ENCODE results near the gene PRKAR2B. TPM values are rescaled to one million over a fixed set of nuclear protein-coding genes. Genes with fewer than 3 reads are reported as not detected.

The PRKAR2B gene
- total RNA-seq, 2 experiments from 2014 or later = 69.0 to 210 TPM

DNA sequence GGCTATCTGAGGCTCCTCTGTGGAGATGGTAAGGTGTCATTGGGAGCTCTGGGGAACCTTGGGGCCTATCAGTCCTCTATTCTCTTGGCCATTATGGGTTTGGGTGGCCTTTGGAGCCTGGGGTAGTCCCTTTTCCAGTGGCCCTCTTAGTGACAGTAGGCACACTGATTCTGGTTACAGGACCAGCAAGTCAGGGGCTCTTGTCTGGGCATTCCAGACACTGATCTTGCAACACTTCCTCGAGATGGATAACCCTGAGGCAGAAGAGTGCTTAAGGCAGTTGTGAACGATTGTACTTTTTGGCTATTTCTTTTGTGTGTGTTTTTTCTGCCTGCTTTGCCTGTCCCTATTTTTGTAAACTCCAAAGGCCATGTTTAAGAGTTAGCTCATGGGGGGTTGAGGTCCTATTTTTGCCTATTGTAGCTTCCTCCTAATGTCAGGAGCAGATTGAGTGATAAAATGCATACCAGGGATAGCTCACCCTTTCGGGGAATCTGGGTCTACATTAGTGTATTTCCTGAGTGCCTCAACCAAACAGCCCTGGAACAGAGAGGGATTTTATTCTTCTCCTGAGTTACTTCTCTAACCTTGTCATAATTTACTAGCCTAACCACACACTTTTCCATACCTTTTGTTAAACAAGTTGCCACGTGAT is 61.2 kb downstream of the PRKAR2B start:
- no peak overlapping the region for H2AFZ ChIP-seq (ENCODE audit: low read length)
- no peaks in the 10 kb centered on the region for H4K20me1 ChIP-seq (ENCODE audit: insufficient read depth, low read length)
- peaks cover 59% of the 10 kb centered on the region for H3K36me3 ChIP-seq (ENCODE audit: insufficient read depth, low read length)
- no peaks in the 10 kb centered on the region; the same call in 1 of the 2 replicates for H3K9me3 ChIP-seq (ENCODE audit: low read length)
- intact Hi-C loops (cut with micrococcal nuclease; ENCODE audit: unreplicated experiment) = no loop called here
- H3K27ac ChIP-seq (ENCODE audit: low read depth, low read length, poor library complexity, severe bottlenecking) = no peak overlapping the region
- DNase-seq (ENCODE audit: low spot score) = no peak
- TF ChIP-seq EZH2phosphoT487 (IDR thresholded peaks at IDR 0.05; ENCODE audit: borderline replicate concordance, low read depth, low read length) = no peak
- TF ChIP-seq, protein P1, sequence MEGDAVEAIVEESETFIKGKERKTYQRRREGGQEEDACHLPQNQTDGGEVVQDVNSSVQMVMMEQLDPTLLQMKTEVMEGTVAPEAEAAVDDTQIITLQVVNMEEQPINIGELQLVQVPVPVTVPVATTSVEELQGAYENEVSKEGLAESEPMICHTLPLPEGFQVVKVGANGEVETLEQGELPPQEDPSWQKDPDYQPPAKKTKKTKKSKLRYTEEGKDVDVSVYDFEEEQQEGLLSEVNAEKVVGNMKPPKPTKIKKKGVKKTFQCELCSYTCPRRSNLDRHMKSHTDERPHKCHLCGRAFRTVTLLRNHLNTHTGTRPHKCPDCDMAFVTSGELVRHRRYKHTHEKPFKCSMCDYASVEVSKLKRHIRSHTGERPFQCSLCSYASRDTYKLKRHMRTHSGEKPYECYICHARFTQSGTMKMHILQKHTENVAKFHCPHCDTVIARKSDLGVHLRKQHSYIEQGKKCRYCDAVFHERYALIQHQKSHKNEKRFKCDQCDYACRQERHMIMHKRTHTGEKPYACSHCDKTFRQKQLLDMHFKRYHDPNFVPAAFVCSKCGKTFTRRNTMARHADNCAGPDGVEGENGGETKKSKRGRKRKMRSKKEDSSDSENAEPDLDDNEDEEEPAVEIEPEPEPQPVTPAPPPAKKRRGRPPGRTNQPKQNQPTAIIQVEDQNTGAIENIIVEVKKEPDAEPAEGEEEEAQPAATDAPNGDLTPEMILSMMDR (conservative IDR thresholded peaks at IDR 0.05; ENCODE audit: low read length) = no peak
- H3K4me1 ChIP-seq (ENCODE audit: insufficient read depth, low read length, poor library complexity, severe bottlenecking) = peaks cover 70% of the 10 kb centered on the region
- no peaks in the 10 kb centered on the region for H3K9me2 ChIP-seq (ENCODE audit: insufficient read depth, low read length)
- no peak overlapping the region for H3K4me2 ChIP-seq (ENCODE audit: low read length)
- peaks cover 82% of the 10 kb centered on the region for H3K79me2 ChIP-seq (ENCODE audit: insufficient read depth, low read depth, low read length)
- no peak overlapping the region for H3K4me3 ChIP-seq (ENCODE audit: low read depth, low read length, poor library complexity, severe bottlenecking)
- no TSS peak for BruUV-seq (replicated peaks)
- ChIA-PET POLR2A (interaction anchor here (1.3 to 6.6 kb wide), 5 partner anchors 7 to 18 kb away, joined by 3 to 68 read pairs (median 5); no protein-coding TSS in a partner anchor), CTCF (ENCODE audit: unreplicated experiment) (interaction anchor here (0.6 kb wide), 1 partner anchor 9 kb away, joined by 7 read pairs; no protein-coding TSS in a partner anchor)

- ChIA-PET CTCF (ENCODE audit: unreplicated experiment) (interaction anchor here (0.6 kb wide), 1 partner anchor 9 kb away, joined by 3 read pairs; no protein-coding TSS in a partner anchor), POLR2A (interaction anchor here (0.8 to 3.1 kb wide), 5 partner anchors 9 to 26 kb away, joined by 3 to 14 read pairs (median 3); no protein-coding TSS in a partner anchor)
- Histone ChIP-seq H3K4me2 (ENCODE audit: low read length) (no peak overlapping the region), H3K4me3 (ENCODE audit: low read depth, low read length, poor library complexity, severe bottlenecking) (no peak overlapping the region), H3K36me3 (ENCODE audit: insufficient read depth, low read length) (peaks cover 53% of the 10 kb centered on the region), H3K9me2 (ENCODE audit: insufficient read depth, low read length) (no peaks in the 10 kb centered on the region), H3K4me1 (ENCODE audit: insufficient read depth, low read length, poor library complexity, severe bottlenecking) (peaks cover 62% of the 10 kb centered on the region), H2AFZ (ENCODE audit: low read length) (no peak overlapping the region), H4K20me1 (ENCODE audit: insufficient read depth, low read length) (no peaks in the 10 kb centered on the region), H3K27ac (ENCODE audit: low read depth, low read length, poor library complexity, severe bottlenecking) (no peak overlapping the region), H3K79me2 (ENCODE audit: insufficient read depth, low read depth, low read length) (peaks cover 81% of the 10 kb centered on the region), H3K9me3 (ENCODE audit: low read length) (no peaks in the 10 kb centered on the region)
- DNase-seq (ENCODE audit: low spot score) = no peak
- TF ChIP-seq EZH2phosphoT487 (IDR thresholded peaks at IDR 0.05; ENCODE audit: borderline replicate concordance, low read depth, low read length) = no peak
- TF ChIP-seq, protein P1 (conservative IDR thresholded peaks at IDR 0.05; ENCODE audit: low read length) = no peak
- intact Hi-C loops (cut with micrococcal nuclease; ENCODE audit: unreplicated experiment) = no loop called here
- no TSS peak for BruUV-seq (replicated peaks)
Measured at GRCh38 chr7:107108793-107109371, 64.4 kb downstream of the PRKAR2B start.
